Posterior cingulate gyrus (tissue), 11 donors: ENCODE data around the gene ABCC1.
"Not testable (repeated sequence)": the region's sequence is repeated elsewhere in the genome, so short reads cannot be mapped to it uniquely, and the experiment has no call there.

Experiments used
- DNase-seq, 10 donors: peaks; one replicate each; pipeline versions ENCODE4 v3.0.0 to v3.0.0-alpha.2; 2020 to 2021; ENCODE audit warnings: mixed read lengths in 3 of 10
- intact Hi-C: fragments of 100-400 bp; cut with DNase I; formaldehyde crosslinking; loops from one replicate; pipeline ENCODE4 v1.15.1; 2023

Gene ABCC1

GRCh38 chr16:15942931-15943690 lies 6.3 kb upstream of the ABCC1 start:
- intact Hi-C loops: no loop called here
- DNase-seq: no peak

DNA sequence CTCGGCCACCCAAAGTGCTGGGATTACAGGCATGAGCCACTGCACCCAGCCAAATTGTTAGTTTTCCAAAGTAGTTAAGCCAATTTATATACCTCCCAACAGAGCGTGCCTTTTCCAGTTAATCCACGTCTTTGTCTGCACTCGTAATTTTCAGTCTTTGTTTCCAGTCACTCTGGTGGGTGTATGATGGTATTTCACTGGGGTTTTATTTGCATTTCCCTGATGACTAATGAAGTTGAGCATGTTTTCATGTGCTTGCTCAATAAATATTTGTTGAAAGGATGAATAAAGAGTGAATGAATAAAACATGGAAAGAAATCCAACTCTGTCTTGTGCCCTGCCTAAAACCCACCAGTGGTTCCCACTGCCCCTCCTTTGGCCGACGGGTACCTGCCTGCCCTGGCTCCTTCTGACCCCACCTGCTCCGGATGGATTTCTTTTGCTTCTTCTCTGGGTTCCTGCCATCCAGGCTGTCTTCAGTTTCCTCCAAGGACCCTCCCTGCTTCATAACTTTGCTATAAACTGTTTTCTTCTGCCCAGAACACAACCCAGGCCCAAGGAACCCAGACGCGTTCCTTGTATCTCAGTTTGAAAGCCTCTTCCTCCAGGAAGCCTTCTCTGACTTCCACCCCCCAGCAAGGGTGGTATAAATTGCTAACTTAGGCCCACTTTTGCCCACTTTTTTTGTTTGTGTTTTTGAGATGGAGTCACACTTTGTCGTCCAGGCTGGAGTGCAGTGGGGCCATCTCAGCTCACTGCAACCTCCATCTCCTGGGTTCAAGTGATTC lies 3.0 kb upstream of the ABCC1 start:
- DNase-seq: peak in 2 of 10 donors; percentile 12 to 14
- intact Hi-C loops: no loop called here

DNA sequence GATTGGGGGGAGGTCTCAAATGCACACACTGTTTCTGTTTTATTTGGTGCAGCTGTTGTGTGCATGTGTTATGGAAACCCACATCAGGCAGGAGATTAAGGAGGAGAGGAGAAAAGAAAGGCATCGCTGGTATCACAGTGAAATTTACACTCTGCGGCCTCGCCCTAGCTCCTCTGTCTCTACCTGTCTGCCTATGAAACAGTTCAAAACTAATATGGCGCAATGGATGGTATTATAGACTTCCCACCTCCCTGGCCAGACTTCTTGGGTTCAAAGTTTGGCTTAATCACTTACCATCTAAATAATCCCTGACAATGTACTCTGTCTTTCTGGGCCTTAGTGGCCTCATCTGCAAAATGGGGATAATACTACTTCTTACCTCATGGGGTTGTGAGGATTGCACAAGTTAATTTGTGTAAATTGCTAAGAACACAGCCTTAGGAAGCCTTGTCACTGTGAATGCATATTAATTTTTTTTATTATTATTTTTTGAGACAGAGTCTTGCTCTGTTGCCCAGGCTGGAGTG lies 1.4 kb upstream of the ABCC1 start:
- intact Hi-C loops: no loop called here
- DNase-seq: peak in 2 of 10 donors; percentile 6 to 13

- peak in 2 of 10 donors; percentile 27 to 55 for DNase-seq
- intact Hi-C loops: no loop called here
These were observed 745 bp upstream of the ABCC1 start for GRCh38 chr16:15948532-15949209.

DNA sequence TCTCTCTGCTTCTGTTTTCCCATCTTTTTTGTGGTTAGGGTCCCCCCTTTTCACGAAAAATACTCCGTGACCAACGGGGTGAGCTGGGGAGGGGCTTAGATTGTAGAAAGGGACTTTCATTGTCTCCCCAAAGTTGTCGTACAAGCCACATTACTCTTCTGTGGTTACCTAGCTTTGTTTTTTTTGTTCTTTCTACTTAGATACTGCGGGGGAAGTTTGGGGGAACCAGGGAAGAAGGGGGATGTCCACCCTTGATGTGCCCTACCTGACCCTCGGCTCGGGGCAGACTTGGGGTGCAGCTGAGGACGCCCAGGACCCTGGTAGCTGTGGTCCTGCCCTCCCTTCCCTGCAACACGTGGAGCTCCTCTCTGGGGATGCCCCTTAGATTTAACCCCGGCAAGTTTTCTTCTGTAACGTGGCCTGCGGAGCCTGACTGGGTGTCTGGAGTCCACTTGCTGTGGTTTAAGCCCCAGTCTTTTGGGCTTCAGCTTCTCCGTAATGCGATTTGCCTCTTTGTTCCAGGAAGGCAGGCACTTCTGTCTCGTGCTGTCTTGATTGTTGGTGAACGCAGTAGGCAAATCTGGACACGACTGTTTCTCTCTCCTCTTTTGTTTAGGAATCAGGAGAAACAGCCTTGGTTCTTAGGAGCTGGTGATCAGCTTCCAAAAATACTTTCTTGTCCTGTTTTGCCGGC lies 892 bp downstream of the ABCC1 start:
- intact Hi-C loops: no loop called here
- peak in 2 of 10 donors; percentile 12 to 39 for DNase-seq

GRCh38 chr16:15950869-15951268 lies 1.5 kb downstream of the ABCC1 start:
- intact Hi-C loops: no loop called here
- DNase-seq: peak in 1 of 10 donors; percentile 3

DNA sequence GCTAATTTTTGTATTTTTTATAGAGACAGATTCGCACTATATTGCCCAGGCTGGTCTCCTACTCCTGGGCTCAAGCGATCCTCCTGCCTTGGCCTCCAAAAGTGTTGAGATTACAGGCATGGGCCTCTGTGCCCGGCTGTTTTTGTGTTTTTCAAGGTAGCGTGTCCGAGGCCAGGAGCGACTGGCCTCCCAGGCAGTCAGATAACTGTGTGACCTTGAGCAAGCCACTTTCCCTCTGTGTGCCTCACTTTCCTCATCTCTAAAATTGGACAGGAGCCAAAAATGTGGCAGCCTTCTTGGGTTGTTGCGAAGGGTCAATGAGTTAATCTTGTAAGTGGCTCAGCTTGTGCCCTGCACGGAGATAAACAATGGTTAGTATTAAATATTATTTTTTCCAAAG lies 2.4 kb downstream of the ABCC1 start:
- peak in 2 of 10 donors; percentile 13 to 55 for DNase-seq
- intact Hi-C loops: no loop called here

DNA sequence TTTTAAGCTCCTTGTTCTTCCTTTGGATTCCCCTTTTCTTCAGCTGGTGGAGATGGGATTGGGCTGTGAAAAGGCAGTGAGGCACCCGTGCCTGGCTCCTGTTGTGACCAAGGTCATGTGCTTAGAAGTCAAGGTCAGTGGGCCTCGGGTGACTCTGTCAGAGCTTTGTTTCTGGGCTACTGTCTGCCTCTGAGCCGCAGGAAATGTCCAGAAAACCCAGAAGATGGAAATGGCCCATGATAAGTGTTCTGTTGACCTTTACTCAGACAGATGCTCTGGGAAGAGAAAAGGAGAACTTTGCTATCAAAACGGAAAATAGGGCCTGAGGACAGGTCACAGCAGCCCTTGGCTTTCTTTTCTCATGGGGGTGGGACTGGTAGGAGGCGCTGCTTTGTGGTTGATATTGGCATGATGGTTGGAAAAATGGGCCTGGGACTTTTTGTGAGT lies 2.9 kb downstream of the ABCC1 start:
- intact Hi-C loops: no loop called here
- DNase-seq: peak in 2 of 10 donors; percentile 14 to 15

DNA sequence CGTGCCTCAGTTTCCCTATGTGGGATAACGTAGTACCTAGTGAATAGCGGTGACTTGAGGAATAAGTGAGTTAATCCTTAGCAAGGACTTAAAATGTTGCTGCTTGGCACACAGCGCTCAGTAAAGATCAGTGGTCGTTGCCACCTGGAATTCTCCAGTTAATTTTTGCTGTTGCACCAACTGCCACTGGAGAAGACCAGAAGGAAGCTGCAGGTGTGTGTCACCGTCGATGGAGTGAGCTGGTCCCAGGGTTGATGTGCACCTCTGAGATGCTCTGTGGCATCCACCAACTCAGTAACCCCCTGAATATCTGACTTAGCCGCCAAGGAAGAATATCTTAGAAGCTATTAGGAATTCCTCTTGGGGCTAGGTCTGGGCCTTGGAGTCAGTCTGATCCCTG lies 4.1 kb downstream of the ABCC1 start:
- intact Hi-C loops: no loop called here

DNA sequence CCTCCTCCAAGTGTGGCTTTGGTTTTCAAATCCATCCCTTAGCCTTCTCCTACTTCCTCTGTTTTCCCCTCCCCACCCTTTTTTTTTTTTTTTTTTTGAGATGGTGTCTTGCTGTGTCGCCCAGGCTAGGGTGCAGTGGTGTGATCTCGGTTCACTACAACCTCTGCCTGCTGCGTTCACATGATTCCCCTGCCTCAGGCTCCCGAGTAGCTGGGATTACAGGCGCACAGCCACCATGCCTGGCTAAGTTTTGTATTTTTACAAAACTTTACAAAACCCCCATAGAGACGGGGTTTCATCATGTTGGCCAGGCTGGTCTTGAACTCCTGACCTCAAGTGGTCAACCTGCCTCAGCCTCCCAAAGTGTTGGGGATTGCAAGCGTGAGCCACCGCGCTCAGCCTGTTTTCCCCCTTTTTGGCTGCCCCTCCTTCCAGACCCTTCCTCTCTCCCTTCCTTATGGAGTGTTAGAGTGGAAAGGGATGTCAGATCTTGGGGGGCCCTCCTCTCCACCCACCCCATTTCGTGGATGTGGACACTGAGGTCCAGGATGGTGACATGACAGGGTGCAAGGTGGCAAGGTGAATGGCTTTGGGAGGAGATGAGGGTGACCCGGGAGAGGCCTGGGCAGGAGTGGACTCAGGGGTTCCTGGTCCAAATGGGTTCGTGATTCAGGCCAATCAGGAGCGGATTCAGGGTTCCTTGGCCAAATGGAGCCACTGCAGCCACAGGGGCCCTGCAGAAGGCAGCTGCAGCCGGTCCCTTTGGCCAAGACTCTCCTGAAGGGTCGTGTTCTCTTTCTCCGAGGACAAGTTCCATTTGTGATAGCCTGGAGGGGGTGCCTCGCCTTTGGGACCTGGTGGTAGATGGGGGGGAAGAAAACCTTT lies 4.8 kb downstream of the ABCC1 start:
- intact Hi-C loops: no loop called here
- peak in 2 of 10 donors; percentile 42 to 46 for DNase-seq

More for the DNA sequence above, 4.1 kb downstream of the ABCC1 start:
- peak in 2 of 10 donors; percentile 45 to 66 for DNase-seq

GRCh38 chr16:15954814-15955151 lies 5.4 kb downstream of the ABCC1 start:
- intact Hi-C loops: no loop called here
- peak in 2 of 10 donors; percentile 71 to 77 for DNase-seq

GRCh38 chr16:15955425-15955824 lies 6.0 kb downstream of the ABCC1 start:
- DNase-seq: peak in 1 of 10 donors; percentile 19
- intact Hi-C loops: no loop called here

DNA sequence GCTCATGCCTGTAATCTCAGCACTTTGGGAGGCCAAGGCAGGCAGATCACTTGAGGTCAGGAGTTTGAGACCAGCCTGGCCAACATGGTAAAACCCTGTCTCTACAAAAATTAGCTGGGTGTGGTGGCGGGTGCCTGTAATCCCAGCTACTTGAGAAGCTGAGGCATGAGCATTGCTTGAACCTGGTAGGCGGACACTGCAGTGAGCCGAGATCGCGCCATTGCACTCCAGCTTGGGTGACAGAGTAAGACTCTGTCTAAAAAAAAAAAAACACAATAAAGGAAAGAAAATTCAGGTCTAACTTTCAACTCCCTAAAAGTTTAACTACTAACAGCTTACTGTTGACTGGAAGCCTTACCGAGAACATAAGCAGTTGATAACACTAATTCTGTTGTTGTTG lies 6.7 kb downstream of the ABCC1 start:
- intact Hi-C loops: not testable (repeated sequence)
- DNase-seq: peak in 2 of 10 donors; percentile 5 to 66

GRCh38 chr16:15958703-15959348 lies 9.4 kb downstream of the ABCC1 start:
- DNase-seq: peak in 1 of 10 donors; percentile 24
- intact Hi-C loops: no loop called here

DNA sequence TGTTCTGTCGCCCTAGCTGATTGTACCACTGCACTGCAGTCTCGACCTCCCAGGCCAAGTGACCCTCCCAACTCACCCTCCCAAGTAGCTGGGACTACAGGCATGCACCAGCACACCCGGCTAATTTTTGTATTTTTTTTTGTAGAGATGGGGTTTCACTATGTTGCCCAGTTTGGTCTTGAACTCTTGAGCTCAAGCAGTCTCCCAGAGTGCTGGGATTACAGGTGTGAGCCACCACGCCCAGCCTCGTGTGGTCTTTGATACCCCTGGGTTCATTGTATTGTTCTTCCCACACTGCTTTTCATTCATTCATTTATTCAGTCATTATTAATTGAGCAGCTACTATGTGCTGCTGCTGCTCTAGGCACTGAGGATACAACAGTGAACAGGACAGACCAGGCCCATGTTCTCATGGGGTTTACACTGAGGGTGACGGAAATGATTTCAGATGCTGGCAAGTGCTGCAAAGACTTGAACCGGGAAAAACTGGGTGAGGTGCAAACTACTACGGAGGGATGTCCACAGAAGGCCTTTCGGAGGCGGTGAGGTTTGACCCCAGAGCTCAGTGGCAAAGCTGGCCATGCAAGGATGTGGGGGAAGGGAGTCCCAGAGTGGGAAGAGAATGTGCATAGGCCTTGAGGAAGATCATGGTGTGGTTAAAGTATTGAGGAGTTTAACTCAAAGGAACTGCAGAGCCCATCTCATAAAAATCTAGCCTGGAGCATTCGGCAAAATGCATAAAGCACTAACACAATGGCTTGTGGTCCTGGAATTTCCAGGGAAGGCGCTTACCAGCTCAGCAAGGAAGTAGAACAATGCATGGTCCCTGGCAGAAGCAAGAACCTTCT lies 10.9 kb downstream of the ABCC1 start:
- peak in 2 of 10 donors; percentile 9 to 22 for DNase-seq
- intact Hi-C loops: no loop called here

- intact Hi-C loops: no loop called here
- peak in 2 of 10 donors; percentile 8 to 11 for DNase-seq
These were observed 11.7 kb downstream of the ABCC1 start for GRCh38 chr16:15961060-15961511.

DNA sequence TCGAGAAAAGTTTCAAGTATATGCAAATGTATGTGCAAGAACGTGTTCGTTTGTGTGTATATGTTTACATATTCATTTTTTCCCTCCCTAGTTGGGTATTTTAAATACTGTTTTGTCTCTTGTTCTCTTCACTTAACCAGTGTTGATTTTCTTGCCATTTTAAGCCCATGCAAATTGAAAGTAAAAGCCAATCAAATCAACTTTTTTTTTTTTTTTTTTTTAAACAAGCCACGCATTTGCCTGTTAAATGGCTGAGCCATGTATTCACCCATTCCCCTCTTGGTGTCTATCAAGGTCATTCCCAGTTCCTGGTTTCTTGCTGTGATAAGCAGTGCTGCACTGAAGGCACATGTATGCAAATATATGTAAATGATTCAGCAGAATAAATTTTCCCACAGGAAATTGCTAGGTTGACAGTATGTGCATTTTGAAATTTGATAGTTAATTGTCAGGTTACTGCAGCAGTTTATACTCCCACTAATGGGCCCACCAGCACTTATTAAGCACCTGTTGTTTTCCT lies 12.2 kb downstream of the ABCC1 start:
- no peak for DNase-seq
- intact Hi-C loops: no loop called here
